HG03103 (cell line): Measurements from ENCODE around the gene SIPA1L2.
A peak's percentile ranks its signal among the peaks of the same experiment; 100 is the strongest.

Experiments
- ATAC-seq: cut with Tn5 transposase; IDR thresholded peaks from one replicate; pipeline ENCODE4 v1.9.1; 2021; ENCODE audit warnings: low read depth; ENCODE audit not compliant: unreplicated experiment

The SIPA1L2 gene, protein sequence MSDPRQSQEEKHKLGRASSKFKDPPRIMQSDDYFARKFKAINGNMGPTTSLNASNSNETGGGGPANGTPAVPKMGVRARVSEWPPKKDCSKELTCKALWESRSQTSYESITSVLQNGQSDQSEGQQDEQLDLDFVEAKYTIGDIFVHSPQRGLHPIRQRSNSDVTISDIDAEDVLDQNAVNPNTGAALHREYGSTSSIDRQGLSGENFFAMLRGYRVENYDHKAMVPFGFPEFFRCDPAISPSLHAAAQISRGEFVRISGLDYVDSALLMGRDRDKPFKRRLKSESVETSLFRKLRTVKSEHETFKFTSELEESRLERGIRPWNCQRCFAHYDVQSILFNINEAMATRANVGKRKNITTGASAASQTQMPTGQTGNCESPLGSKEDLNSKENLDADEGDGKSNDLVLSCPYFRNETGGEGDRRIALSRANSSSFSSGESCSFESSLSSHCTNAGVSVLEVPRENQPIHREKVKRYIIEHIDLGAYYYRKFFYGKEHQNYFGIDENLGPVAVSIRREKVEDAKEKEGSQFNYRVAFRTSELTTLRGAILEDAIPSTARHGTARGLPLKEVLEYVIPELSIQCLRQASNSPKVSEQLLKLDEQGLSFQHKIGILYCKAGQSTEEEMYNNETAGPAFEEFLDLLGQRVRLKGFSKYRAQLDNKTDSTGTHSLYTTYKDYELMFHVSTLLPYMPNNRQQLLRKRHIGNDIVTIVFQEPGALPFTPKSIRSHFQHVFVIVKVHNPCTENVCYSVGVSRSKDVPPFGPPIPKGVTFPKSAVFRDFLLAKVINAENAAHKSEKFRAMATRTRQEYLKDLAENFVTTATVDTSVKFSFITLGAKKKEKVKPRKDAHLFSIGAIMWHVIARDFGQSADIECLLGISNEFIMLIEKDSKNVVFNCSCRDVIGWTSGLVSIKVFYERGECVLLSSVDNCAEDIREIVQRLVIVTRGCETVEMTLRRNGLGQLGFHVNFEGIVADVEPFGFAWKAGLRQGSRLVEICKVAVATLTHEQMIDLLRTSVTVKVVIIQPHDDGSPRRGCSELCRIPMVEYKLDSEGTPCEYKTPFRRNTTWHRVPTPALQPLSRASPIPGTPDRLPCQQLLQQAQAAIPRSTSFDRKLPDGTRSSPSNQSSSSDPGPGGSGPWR (N-terminal part only)

GRCh38 chr1:232630047-232630893, at the start of gene SIPA1L2:
TSS of gene SIPA1L2 (minus strand) at chr1:232630133. CDS start at chr1:232515339, 114,794 bp downstream.
- peak; percentile 97 for ATAC-seq

DNA sequence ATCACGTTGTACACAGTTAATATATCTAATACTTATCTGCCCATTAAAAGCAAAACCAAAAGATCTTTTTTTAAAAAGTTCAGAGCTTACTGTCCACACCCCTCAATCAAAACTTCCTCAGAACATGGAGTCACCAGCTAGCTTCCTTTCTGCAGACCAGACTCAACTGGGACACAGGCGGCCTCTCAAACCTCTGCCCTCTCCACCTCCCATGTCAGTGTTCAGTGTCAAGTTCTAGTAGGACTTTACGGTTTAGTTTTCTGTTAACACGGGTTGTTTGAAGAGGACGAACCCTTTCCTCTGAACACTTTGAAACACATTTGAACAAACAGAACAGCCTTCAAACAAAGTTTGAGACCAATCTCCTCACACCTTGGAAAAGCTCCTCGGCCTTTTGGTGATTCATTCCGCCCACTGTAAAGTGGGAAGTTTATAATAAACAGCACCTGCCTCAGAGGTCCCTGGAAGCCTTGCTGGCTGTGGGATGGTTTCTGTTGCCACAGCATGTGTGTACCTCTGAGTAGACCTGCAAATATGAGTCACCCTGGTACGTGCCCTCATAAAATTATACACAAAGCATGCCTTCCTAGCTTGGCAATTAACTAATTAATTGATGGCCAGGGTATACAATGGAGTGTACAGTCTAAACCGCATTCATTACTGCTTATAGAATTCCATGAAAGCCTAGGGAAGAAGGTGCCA, 48.4 kb upstream of the SIPA1L2 start:
- ATAC-seq = no peak

DNA sequence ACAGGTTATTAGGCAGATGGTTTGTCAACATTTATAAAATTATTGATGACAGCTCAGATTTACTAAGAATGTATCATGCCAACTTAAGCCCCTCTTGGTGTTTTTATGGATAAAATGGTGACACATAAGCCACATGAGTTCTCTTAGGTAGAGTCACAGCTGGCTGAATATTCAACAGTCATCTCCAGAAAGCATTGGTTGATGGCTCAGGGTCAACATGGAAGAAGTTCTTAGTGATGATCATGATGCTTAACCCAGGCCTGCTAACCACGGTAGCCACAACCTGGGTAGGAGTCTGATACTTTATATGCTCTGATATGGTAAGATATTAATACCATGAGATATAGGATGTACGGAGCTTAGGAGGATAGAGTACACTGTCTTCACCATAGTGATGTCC, 46.4 kb upstream of the SIPA1L2 start:
- no peak for ATAC-seq

GRCh38 chr1:232675898-232676297, 46.0 kb upstream of the SIPA1L2 start:
- no peak for ATAC-seq

GRCh38 chr1:232675260-232675659, 45.3 kb upstream of the SIPA1L2 start:
- ATAC-seq = no peak

GRCh38 chr1:232673256-232673655, 43.3 kb upstream of the SIPA1L2 start:
- no peak for ATAC-seq

GRCh38 chr1:232669981-232670747, 40.2 kb upstream of the SIPA1L2 start:
- ATAC-seq = no peak

- no peak for ATAC-seq
Observed at GRCh38 chr1:232667778-232668165, 37.8 kb upstream of the SIPA1L2 start.

- ATAC-seq = no peak
Observed at GRCh38 chr1:232667094-232667777, 37.3 kb upstream of the SIPA1L2 start.

DNA sequence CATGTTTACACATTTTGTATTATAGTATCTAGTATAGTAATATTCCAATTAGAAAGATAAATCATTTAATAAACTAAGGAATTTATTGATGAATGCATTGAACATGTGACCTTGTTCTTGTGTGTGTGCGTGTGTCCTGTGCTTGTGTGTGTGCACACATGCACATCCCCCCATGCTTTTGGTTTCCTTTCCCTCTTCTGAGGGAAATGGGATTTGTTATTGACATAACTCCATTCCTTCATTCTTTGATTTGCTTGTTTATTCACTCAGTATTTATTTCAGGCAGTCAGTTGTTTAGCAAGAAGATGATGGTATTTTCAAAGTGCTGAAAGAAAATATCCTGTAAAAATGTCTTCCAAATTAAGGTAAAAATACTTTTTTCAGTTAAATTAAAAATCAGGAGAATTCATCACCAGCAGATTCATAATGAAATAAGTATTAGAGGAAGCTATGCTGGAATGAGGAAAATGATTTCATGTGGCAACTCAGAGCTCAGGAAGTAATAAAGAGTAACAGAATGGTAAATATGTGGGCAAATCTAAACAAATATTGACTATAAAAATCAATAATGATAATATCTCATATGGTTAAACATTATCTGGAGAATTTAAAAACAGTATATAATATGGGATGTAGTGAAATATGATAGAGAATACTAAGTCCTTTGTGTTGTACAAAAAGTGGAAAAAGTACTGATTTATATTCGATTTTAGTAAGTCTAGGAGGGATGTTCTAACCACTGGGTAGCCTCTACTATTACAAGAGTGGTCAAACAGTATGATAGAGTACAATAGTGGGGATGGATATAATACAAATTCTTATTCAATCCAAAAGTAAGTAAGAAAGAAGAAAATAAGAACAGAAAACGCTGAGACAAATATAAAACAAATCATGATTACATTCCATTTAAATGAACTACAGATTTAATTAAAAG, 35.2 kb upstream of the SIPA1L2 start:
- ATAC-seq = no peak

- ATAC-seq = no peak
Observed at GRCh38 chr1:232662910-232663309, 33.0 kb upstream of the SIPA1L2 start.

DNA sequence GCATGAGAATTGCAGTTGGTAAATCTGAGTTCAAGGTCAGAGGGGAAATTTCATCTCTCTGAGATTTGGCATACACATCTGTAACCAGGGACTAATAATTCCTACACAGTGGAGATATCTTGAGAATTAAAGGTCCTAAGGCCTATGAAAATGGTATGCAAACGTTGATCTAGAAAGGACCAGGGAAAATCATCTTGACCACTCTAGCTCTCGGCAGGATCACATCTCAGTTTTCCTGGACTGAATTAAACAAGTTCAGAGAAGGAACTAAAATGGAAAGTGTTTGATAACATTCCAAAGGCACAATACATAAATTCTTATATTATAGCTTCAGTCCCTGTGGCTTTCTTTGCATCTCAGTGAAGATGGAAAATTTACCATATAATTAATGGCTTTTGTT, 28.5 kb upstream of the SIPA1L2 start:
- no peak for ATAC-seq

DNA sequence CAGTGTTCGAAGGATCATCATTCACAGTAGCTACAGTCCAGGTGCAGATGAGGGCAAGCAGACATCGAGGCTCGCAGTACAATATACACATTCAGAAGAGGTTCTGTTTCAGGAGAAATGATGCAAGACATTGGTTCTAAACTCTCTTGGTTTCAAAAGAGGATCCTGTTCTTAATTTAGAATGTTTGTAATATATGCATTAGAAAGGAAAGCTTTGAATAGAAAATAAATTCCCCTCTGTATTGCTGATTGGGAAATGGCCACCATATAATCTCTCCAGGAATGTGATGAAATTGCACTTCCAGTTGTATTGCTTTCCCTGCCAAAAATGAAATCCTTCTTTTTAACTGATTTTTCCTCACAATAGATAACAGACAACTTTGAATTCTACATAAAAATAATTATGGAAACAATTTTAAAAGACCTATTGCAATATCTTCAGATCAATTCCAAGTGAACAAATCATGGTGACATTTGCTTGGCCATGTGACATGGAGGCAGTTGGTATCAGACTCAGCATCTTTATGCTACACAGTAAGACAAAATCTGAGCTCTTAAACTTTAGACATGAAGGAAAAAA, 27.6 kb upstream of the SIPA1L2 start:
- ATAC-seq = no peak

- no peak for ATAC-seq
Observed at GRCh38 chr1:232655746-232656085, 25.8 kb upstream of the SIPA1L2 start.

DNA sequence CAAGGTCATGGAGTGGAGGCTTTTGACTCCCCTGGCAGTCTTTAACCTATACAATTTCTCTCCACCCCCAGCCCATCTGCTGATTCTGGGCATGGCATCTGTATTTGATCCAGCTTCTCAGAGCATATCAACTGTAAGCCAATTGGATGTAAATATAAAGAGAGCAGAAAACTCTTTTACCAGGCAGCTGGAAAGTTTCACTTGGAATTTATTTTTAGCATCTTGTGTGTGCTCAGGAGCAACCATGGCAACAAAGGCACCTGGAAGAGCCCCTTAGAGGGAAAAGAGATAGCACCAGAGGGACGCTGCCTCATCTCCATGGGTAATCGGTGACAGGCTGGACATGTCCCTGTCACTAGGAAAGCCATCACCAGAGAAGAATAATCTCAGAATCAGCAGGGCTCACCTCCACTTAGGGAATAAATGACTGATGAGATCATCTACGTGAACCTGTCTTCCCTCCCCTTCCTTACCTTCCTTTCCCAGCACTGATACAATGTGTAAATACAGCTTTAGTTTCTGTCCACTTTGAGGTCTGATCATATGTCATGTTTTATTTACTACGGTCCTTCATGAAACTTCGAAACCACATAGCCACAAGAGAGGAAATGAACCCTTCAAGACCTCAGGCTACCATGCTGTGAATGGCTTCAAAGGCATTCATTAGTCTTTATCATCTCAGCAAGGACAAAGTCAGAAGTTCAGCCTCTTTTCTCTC, 25.3 kb upstream of the SIPA1L2 start:
- peak; percentile 86 for ATAC-seq

GRCh38 chr1:232653789-232654188, 23.9 kb upstream of the SIPA1L2 start:
- ATAC-seq = no peak
